PC-3 (cell line): ENCODE data around the gene SSBP2.

ENCODE experiments used
- CTCF ChIP-seq: fragments of 300-600 bp; sonication (generic); conservative IDR thresholded peaks from 2 replicates; pipeline ENCODE4 v1.5.1; 2017; ENCODE audit warnings: antibody characterized with exemption, low read depth, mild to moderate bottlenecking, low read length
- EZH2 ChIP-seq: fragments of 300-600 bp; sonication (generic); IDR thresholded peaks from one replicate; pipeline ENCODE4 v1.6.1; 2017; ENCODE audit warnings: antibody characterized with exemption, mild to moderate bottlenecking, low read length; ENCODE audit not compliant: unreplicated experiment
- EZH2phosphoT487 ChIP-seq: fragments of 300-600 bp; sonication (generic); IDR thresholded peaks from 2 replicates; pipeline ENCODE4 v1.6.1; 2018; ENCODE audit warnings: mild to moderate bottlenecking, antibody characterized with exemption, low read length, borderline replicate concordance

DNA sequence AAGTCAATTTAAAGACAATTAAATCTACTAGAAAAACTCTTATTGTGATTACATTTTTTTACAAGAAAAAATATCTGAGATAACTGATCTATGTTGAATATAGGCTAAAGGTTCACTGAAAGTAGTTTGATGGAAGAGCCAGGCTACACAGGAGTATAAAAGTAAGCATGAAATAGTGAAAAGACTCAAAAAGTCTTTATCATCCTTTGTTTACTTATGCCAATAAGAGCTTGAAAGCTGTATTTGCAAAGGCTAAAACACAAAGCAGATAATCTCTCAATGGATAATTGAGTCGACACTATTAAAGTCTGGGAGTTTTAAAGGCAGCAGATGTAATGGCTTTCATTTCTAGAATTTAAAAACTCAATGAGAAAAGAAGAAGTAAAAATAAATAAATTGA, 42.0 kb downstream of the SSBP2 start:
- TF ChIP-seq EZH2phosphoT487, result no peak
- no peak for TF ChIP-seq CTCF
- TF ChIP-seq EZH2, result no peak
